Heart left ventricle (tissue), 13 donors: Measurements from ENCODE around the gene AMDHD1.

ENCODE experiments used
- POLR2A ChIP-seq, 2 donors: fragments of 450-650 bp; IDR thresholded peaks; one replicate each; pipeline ENCODE4 v1.6.1; 2017; ENCODE audit warnings: antibody characterized with exemption in 2 of 2, mild to moderate bottlenecking in 2 of 2, moderate library complexity in 2 of 2
- TF ChIP-seq, protein P1 (sequence below), 12 donors: fragments of 200-600 bp; sonication (generic) in 4 of 12; IDR thresholded peaks; one replicate each; pipeline versions ENCODE4 v1.5.0 to v1.8.0; 2018 to 2022; ENCODE audit warnings: antibody characterized with exemption in 12 of 12, mild to moderate bottlenecking in 5 of 12
- donor health status: ischemic (EF 13 %, LVEDD 7.1; RV severe dilation, severe dysfunction).
- donor health status: DM: no; HTN: yes; CAD: no.
- donor health status: DM: no; HTN: no; CAD: no.
- donor health status: ischemic (EF 25% LVEDD 6.9; RV normal size, moderate dysfunction).
- donor health status: ischemic (EF 25% LVEDD 5.7; RV mildly dilated, moderate dysfunction).
- donor health status: ischemic (EF 35%, LVEDD 5.7; RV mildly dilated, moderate dysfunction).
- donor health status: nonischemic (EF 11% LVEDD 7.7; RV severe dilation, severe dysfunction).
- donor health status: DM: yes; HTN: yes; CAD: no.
- donor health status: PGD.
- donor health status: ischemic (EF 29% LVEDD 5.4; RV normal size, mild dysfunction).
- donor health status: nonischemic (EF 23%, LVEDD 6.1; RV moderate dilation, normal function).

- TF ChIP-seq, protein P1, sequence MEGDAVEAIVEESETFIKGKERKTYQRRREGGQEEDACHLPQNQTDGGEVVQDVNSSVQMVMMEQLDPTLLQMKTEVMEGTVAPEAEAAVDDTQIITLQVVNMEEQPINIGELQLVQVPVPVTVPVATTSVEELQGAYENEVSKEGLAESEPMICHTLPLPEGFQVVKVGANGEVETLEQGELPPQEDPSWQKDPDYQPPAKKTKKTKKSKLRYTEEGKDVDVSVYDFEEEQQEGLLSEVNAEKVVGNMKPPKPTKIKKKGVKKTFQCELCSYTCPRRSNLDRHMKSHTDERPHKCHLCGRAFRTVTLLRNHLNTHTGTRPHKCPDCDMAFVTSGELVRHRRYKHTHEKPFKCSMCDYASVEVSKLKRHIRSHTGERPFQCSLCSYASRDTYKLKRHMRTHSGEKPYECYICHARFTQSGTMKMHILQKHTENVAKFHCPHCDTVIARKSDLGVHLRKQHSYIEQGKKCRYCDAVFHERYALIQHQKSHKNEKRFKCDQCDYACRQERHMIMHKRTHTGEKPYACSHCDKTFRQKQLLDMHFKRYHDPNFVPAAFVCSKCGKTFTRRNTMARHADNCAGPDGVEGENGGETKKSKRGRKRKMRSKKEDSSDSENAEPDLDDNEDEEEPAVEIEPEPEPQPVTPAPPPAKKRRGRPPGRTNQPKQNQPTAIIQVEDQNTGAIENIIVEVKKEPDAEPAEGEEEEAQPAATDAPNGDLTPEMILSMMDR (IDR thresholded peaks at IDR 0.05) = no peak
- TF ChIP-seq POLR2A (IDR thresholded peaks at IDR 0.05) = no peak
These were observed 35.6 kb downstream of the AMDHD1 start for GRCh38 chr12:95978774-95979173.
